Measurements from ENCODE around the gene WFIKKN2.

DNA sequence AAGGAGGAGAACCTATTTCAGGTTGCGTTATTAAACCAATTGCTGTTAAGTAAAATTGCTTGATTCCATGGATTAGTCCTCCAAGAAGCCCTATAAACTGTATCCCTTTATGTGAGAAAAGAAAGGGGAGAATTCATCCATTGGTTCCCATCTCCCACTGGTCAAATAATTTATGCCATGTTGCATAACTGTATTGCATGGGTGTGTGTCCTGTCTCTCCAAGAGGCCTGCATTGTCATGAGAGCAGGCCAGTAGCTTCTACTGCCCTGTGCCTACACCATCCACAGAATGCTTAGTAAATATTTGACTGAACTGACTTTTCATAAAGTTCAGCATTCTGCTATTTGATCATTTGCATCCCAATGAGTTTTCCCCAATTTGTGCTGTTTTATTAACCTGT, 42.5 kb downstream of the WFIKKN2 start:
- TF ChIP-seq, protein P1, sequence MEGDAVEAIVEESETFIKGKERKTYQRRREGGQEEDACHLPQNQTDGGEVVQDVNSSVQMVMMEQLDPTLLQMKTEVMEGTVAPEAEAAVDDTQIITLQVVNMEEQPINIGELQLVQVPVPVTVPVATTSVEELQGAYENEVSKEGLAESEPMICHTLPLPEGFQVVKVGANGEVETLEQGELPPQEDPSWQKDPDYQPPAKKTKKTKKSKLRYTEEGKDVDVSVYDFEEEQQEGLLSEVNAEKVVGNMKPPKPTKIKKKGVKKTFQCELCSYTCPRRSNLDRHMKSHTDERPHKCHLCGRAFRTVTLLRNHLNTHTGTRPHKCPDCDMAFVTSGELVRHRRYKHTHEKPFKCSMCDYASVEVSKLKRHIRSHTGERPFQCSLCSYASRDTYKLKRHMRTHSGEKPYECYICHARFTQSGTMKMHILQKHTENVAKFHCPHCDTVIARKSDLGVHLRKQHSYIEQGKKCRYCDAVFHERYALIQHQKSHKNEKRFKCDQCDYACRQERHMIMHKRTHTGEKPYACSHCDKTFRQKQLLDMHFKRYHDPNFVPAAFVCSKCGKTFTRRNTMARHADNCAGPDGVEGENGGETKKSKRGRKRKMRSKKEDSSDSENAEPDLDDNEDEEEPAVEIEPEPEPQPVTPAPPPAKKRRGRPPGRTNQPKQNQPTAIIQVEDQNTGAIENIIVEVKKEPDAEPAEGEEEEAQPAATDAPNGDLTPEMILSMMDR (conservative IDR thresholded peaks at IDR 0.05; ENCODE audit: low read depth in 2 of 2) = no peak
- TF ChIP-seq, protein P2, sequence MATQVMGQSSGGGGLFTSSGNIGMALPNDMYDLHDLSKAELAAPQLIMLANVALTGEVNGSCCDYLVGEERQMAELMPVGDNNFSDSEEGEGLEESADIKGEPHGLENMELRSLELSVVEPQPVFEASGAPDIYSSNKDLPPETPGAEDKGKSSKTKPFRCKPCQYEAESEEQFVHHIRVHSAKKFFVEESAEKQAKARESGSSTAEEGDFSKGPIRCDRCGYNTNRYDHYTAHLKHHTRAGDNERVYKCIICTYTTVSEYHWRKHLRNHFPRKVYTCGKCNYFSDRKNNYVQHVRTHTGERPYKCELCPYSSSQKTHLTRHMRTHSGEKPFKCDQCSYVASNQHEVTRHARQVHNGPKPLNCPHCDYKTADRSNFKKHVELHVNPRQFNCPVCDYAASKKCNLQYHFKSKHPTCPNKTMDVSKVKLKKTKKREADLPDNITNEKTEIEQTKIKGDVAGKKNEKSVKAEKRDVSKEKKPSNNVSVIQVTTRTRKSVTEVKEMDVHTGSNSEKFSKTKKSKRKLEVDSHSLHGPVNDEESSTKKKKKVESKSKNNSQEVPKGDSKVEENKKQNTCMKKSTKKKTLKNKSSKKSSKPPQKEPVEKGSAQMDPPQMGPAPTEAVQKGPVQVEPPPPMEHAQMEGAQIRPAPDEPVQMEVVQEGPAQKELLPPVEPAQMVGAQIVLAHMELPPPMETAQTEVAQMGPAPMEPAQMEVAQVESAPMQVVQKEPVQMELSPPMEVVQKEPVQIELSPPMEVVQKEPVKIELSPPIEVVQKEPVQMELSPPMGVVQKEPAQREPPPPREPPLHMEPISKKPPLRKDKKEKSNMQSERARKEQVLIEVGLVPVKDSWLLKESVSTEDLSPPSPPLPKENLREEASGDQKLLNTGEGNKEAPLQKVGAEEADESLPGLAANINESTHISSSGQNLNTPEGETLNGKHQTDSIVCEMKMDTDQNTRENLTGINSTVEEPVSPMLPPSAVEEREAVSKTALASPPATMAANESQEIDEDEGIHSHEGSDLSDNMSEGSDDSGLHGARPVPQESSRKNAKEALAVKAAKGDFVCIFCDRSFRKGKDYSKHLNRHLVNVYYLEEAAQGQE (IDR thresholded peaks at IDR 0.05; ENCODE audit: unreplicated experiment) = no peak
- TF ChIP-seq POLR2AphosphoS5 (IDR thresholded peaks at IDR 0.05; ENCODE audit: low read depth) (no peak), EZH2 (IDR thresholded peaks at IDR 0.05; ENCODE audit: low read depth, unreplicated experiment) (no peak), EZH2phosphoT487 (IDR thresholded peaks at IDR 0.05; ENCODE audit: unreplicated experiment) (no peak), STAT1 (IDR thresholded peaks at IDR 0.05; ENCODE audit: unreplicated experiment) (no peak), CREB1 (CRISPR knock-in tag; IDR thresholded peaks at IDR 0.05; ENCODE audit: low read depth) (no peak), ZNF114 (CRISPR knock-in tag; IDR thresholded peaks at IDR 0.05) (no peak), JUNB (IDR thresholded peaks at IDR 0.05; ENCODE audit: unreplicated experiment) (no peak), ZNF331 (CRISPR knock-in tag; IDR thresholded peaks at IDR 0.05; ENCODE audit: low read depth) (no peak), NANOG (IDR thresholded peaks at IDR 0.05; ENCODE audit: borderline replicate concordance) (no peak)
- TF ChIP-seq, protein P3, sequence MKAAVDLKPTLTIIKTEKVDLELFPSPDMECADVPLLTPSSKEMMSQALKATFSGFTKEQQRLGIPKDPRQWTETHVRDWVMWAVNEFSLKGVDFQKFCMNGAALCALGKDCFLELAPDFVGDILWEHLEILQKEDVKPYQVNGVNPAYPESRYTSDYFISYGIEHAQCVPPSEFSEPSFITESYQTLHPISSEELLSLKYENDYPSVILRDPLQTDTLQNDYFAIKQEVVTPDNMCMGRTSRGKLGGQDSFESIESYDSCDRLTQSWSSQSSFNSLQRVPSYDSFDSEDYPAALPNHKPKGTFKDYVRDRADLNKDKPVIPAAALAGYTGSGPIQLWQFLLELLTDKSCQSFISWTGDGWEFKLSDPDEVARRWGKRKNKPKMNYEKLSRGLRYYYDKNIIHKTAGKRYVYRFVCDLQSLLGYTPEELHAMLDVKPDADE (IDR thresholded peaks at IDR 0.05) = no peak
- TF ChIP-seq, protein P4, sequence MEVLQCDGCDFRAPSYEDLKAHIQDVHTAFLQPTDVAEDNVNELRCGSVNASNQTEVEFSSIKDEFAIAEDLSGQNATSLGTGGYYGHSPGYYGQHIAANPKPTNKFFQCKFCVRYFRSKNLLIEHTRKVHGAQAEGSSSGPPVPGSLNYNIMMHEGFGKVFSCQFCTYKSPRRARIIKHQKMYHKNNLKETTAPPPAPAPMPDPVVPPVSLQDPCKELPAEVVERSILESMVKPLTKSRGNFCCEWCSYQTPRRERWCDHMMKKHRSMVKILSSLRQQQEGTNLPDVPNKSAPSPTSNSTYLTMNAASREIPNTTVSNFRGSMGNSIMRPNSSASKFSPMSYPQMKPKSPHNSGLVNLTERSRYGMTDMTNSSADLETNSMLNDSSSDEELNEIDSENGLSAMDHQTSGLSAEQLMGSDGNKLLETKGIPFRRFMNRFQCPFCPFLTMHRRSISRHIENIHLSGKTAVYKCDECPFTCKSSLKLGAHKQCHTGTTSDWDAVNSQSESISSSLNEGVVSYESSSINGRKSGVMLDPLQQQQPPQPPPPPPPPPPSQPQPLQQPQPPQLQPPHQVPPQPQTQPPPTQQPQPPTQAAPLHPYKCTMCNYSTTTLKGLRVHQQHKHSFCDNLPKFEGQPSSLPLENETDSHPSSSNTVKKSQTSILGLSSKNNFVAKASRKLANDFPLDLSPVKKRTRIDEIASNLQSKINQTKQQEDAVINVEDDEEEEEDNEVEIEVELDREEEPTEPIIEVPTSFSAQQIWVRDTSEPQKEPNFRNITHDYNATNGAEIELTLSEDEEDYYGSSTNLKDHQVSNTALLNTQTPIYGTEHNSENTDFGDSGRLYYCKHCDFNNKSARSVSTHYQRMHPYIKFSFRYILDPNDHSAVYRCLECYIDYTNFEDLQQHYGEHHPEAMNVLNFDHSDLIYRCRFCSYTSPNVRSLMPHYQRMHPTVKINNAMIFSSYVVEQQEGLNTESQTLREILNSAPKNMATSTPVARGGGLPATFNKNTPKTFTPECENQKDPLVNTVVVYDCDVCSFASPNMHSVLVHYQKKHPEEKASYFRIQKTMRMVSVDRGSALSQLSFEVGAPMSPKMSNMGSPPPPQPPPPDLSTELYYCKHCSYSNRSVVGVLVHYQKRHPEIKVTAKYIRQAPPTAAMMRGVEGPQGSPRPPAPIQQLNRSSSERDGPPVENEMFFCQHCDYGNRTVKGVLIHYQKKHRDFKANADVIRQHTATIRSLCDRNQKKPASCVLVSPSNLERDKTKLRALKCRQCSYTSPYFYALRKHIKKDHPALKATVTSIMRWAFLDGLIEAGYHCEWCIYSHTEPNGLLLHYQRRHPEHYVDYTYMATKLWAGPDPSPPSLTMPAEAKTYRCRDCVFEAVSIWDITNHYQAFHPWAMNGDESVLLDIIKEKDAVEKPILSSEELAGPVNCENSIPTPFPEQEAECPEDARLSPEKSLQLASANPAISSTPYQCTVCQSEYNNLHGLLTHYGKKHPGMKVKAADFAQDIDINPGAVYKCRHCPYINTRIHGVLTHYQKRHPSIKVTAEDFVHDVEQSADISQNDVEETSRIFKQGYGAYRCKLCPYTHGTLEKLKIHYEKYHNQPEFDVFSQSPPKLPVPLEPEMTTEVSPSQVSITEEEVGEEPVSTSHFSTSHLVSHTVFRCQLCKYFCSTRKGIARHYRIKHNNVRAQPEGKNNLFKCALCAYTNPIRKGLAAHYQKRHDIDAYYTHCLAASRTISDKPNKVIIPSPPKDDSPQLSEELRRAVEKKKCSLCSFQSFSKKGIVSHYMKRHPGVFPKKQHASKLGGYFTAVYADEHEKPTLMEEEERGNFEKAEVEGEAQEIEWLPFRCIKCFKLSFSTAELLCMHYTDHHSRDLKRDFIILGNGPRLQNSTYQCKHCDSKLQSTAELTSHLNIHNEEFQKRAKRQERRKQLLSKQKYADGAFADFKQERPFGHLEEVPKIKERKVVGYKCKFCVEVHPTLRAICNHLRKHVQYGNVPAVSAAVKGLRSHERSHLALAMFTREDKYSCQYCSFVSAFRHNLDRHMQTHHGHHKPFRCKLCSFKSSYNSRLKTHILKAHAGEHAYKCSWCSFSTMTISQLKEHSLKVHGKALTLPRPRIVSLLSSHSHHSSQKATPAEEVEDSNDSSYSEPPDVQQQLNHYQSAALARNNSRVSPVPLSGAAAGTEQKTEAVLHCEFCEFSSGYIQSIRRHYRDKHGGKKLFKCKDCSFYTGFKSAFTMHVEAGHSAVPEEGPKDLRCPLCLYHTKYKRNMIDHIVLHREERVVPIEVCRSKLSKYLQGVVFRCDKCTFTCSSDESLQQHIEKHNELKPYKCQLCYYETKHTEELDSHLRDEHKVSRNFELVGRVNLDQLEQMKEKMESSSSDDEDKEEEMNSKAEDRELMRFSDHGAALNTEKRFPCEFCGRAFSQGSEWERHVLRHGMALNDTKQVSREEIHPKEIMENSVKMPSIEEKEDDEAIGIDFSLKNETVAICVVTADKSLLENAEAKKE (CRISPR knock-in tag; IDR thresholded peaks at IDR 0.05) = no peak

Measured in GM23338 (cell line).